ENCODE data around the gene PALM. TPM values are rescaled to one million over a fixed set of nuclear protein-coding genes. Genes with fewer than 3 reads are reported as not detected.

The PALM gene
- total and polyA plus RNA-seq, 2 experiments from 2014 or later, result 22.1 to 27.2 TPM

DNA sequence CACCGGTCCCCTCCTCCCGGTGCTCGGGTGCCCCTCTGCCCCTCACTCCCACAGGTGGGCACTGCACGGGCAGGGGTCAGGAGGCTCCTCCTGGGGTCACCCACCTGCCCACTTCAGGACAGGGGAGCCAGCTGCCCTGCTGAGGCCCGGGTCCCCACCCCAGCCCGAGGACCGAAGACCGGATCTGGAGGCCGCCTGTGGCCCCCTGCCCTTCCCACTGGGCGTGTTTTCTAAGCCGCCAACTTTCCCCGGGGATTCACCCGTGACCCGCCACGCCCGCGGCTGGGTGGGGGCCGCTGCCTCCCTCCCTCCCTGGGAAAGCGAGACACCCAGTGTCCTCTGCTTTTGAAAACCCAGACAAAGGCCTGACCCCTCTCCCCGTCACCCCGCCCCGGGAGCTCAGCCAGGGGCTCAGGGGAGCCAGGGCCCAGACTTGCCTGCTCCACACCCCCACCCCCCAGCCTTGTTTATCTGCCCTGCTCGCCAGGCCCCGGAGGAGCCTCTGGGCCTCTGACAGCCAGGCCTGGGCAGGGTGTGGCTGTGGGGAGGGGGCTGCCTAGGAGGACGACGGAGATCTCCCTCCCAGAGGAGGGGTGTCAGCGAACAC lies 1.3 kb downstream of the PALM start:
- no peak for TF ChIP-seq CTCF (IDR thresholded peaks at IDR 0.05; ENCODE audit: poor library complexity)
- TF ChIP-seq EZH2phosphoT487 (IDR thresholded peaks at IDR 0.05; ENCODE audit: low read depth, severe bottlenecking, unreplicated experiment), result no peak
- TF ChIP-seq EZH2 (IDR thresholded peaks at IDR 0.05; ENCODE audit: borderline replicate concordance), result no peak
- peaks cover 19% of the 10 kb centered on the region for H3K4me1 ChIP-seq (ENCODE audit: insufficient read depth)
- no peaks in the 10 kb centered on the region for H3K36me3 ChIP-seq (replicated peaks; ENCODE audit: insufficient read depth, low read depth)
- peak overlapping the region; percentile 85 for H3K4me3 ChIP-seq
- WGBS (ENCODE audit: low lambda C conversion rate, missing lambda C conversion rate), result 40% methylated on average over 14 of the region's 27 CpGs
- H4K20me1 ChIP-seq (ENCODE audit: insufficient read depth, poor library complexity, severe bottlenecking), result no peaks in the 10 kb centered on the region
- peak overlapping the region; percentile 71 for H3K27ac ChIP-seq
- DNase-seq (ENCODE audit: low spot score), result peak; percentile 45
- peak overlapping the region; percentile 98 for H3K4me2 ChIP-seq
- no peaks in the 10 kb centered on the region for H3K27me3 ChIP-seq
- H2AFZ ChIP-seq, result no peak overlapping the region
- peaks cover 51% of the 10 kb centered on the region for H3K79me2 ChIP-seq
- H3K9me2 ChIP-seq (replicated peaks; ENCODE audit: insufficient read depth), result no peaks in the 10 kb centered on the region
- H3K9me3 ChIP-seq (ENCODE audit: low read depth), result no peaks in the 10 kb centered on the region

- Histone ChIP-seq H3K27ac (peak overlapping the region; percentile 71), H3K9me3 (ENCODE audit: low read depth) (no peaks in the 10 kb centered on the region), H4K20me1 (ENCODE audit: insufficient read depth, poor library complexity, severe bottlenecking) (no peaks in the 10 kb centered on the region), H3K36me3 (replicated peaks; ENCODE audit: insufficient read depth, low read depth) (no peaks in the 10 kb centered on the region), H3K4me2 (peak overlapping the region; percentile 98), H2AFZ (no peak overlapping the region), H3K4me1 (ENCODE audit: insufficient read depth) (peaks cover 19% of the 10 kb centered on the region), H3K9me2 (replicated peaks; ENCODE audit: insufficient read depth) (no peaks in the 10 kb centered on the region), H3K79me2 (peaks cover 58% of the 10 kb centered on the region), H3K27me3 (no peaks in the 10 kb centered on the region), H3K4me3 (no peak overlapping the region)
- no peak for TF ChIP-seq EZH2 (IDR thresholded peaks at IDR 0.05; ENCODE audit: borderline replicate concordance)
- TF ChIP-seq CTCF (IDR thresholded peaks at IDR 0.05; ENCODE audit: poor library complexity), result no peak
- no peak for TF ChIP-seq EZH2phosphoT487 (IDR thresholded peaks at IDR 0.05; ENCODE audit: low read depth, severe bottlenecking, unreplicated experiment)
- no peak for DNase-seq (ENCODE audit: low spot score)
- WGBS (ENCODE audit: low lambda C conversion rate, missing lambda C conversion rate), result 74% methylated on average over 21 of the region's 21 CpGs
These were observed 2.0 kb downstream of the PALM start for GRCh38 chr19:710767-711166.

GRCh38 chr19:711254-711653 lies 2.5 kb downstream of the PALM start:
- no peaks in the 10 kb centered on the region for H3K27me3 ChIP-seq
- no peak overlapping the region for H2AFZ ChIP-seq
- H3K4me3 ChIP-seq, result no peak overlapping the region
- no peaks in the 10 kb centered on the region for H3K36me3 ChIP-seq (replicated peaks; ENCODE audit: insufficient read depth, low read depth)
- no peaks in the 10 kb centered on the region for H4K20me1 ChIP-seq (ENCODE audit: insufficient read depth, poor library complexity, severe bottlenecking)
- WGBS (ENCODE audit: low lambda C conversion rate, missing lambda C conversion rate), result 72% methylated on average over 8 of the region's 8 CpGs
- H3K79me2 ChIP-seq, result peaks cover 60% of the 10 kb centered on the region
- TF ChIP-seq EZH2 (IDR thresholded peaks at IDR 0.05; ENCODE audit: borderline replicate concordance) (no peak), CTCF (IDR thresholded peaks at IDR 0.05; ENCODE audit: poor library complexity) (no peak)
- no peaks in the 10 kb centered on the region for H3K9me2 ChIP-seq (replicated peaks; ENCODE audit: insufficient read depth)
- no peaks in the 10 kb centered on the region for H3K9me3 ChIP-seq (ENCODE audit: low read depth)
- no peak for DNase-seq (ENCODE audit: low spot score)
- H3K27ac ChIP-seq, result peak overlapping the region; percentile 23
- peak overlapping the region; percentile 98 for H3K4me2 ChIP-seq
- H3K4me1 ChIP-seq (ENCODE audit: insufficient read depth), result peaks cover 19% of the 10 kb centered on the region
